T-helper 2 cell (primary cell): ENCODE results near the gene PLCZ1.
"Not testable (repeated sequence)": the region's sequence is repeated elsewhere in the genome, so short reads cannot be mapped to it uniquely, and the experiment has no call there.

Source experiments
- DNase-seq, 5 experiments: peaks; one replicate each; pipeline versions ENCODE4 v3.0.0 to v3.0.0-alpha.2; 2012 to 2022
- total RNA-seq, 2 donors: gene quantifications; one replicate each; lab custom pipeline; 2026; lab: John Stamatoyannopoulos, UW

Gene PLCZ1, protein sequence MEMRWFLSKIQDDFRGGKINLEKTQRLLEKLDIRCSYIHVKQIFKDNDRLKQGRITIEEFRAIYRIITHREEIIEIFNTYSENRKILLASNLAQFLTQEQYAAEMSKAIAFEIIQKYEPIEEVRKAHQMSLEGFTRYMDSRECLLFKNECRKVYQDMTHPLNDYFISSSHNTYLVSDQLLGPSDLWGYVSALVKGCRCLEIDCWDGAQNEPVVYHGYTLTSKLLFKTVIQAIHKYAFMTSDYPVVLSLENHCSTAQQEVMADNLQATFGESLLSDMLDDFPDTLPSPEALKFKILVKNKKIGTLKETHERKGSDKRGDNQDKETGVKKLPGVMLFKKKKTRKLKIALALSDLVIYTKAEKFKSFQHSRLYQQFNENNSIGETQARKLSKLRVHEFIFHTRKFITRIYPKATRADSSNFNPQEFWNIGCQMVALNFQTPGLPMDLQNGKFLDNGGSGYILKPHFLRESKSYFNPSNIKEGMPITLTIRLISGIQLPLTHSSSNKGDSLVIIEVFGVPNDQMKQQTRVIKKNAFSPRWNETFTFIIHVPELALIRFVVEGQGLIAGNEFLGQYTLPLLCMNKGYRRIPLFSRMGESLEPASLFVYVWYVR
- total RNA-seq, result 0 reads per million in 2 donors

DNA sequence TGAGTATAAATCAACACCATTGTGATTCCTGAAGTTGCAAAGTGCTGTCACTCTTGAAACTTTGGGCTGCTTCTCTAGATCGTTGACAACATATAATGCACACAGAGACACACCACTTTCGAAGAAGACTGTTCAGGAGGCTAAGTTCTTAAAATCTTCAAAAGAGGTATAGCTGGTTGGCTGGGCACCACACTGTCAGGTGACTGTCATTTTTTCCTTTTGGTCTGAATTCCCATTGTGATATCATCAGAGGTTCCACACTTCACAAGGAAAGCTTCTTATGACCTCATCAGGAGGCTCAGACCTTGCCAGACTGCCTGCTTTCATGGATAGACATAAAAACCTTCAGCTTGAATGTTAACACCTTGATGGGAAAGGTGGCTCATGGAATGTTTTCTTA is at the start of gene PLCZ1, which contains the start of gene CAPZA3:
PLCZ1 (minus strand) TSS at position 194 of the 400 bp plus-strand sequence. CDS start 641 bp downstream, outside the sequence.
CAPZA3 (plus strand) TSS at position 301 of the 400 bp plus-strand sequence. CDS start 150 bp downstream, outside the sequence.
- no peak for DNase-seq

DNA sequence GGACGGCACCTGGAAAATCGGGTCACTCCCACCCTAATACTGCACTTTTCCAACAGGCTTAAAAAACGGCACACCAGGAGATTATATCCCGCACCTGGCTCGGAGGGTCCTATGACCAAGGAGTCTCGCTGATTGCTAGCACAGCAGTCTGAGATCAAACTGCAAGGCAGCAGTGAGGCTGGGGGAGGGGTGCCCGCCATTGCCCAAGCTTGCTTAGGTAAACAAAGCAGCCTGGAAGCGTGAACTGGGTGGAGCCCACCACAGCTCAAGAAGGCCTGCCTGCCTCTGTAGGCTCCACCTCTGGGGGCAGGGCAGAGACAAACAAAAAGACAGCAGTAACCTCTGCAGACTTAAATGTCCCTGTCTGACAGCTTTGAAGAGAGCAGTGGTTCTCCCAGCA is 47.7 kb upstream of the PLCZ1 start:
- DNase-seq, result not testable (repeated sequence)

DNA sequence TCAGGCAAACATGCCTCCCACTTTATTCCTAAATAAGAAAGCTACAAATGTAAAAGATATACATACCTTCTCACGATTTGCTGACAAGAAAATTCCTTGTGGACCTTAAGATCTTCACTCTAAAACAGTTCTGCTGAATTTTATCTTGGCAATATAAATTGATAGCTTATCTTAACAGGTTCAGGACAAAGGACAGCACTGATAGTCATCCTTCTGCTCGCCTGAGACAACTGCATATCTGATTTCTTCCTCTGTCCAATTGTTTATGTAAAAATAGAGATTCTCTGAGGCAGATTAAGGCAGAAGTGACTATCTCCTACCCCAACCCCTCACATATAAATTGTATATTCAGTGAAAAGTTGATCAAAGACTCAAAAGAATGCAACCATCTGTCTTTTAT is 45.0 kb upstream of the PLCZ1 start:
- DNase-seq, result no peak

DNA sequence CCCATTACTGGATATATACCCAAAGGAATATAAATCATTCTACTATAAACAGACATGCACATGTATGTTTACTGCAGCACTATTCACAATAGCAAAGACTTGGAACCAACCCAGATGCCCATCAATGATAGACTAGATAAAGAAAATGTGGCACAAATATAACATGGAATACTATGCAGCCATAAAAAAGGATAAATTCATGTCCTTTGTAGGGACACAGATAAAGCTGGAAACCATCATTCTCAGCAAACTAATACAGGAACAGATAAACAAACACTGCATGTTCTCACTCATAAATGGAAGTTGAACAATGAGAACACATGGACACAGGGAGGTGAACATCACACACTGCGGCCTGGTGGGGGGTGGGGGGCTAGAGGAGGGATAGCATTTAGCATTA is 28.7 kb upstream of the PLCZ1 start:
- not testable (repeated sequence) for DNase-seq

DNA sequence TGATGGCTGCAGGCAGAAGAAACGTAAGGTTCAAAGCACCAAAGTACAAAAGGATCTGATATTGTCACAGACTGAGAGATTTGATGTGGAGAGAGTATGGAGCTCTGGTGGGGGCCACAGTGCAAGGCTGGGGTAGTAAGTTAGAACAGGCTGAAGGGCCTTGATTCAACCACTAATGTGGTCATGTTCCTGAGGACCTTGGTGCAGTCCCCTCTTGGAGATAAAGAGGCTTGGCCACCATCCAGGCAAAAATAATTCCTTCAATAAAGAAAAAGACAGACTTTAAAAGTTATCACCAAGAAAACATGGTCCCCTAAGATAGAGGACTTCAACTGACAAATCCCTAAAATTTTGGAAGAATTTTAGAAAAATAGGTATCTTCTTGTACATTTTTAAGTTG is 17.5 kb upstream of the PLCZ1 start:
- DNase-seq, result no peak

DNA sequence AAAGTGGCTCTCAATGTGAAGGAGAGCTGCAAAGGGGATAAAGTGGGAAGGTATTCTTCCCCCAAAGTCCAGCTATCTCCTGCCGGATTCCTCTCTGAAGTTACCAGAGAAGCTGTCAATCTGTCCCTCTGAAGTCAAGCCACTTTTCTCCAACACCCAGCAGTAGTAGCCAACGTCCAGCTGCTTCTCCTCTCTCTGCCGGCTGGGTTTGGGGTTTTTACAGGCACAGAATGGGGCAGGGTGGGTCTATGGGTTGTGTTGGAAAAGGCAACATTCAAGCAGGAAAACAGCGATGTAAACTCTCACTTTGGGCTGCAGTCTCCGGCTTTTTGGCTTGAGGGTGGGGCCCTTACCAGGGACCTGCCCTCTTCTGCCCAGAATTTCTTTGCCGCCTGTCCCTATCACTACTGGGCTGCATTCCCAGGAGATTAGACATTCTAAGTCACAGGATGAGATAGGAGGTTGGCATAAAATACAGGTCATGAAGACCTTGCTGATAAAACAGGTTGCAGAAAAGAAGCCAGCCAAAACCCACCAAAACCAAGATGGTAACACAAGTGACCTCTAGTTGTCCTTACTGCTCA is 16.4 kb upstream of the PLCZ1 start:
- DNase-seq, result no peak

DNA sequence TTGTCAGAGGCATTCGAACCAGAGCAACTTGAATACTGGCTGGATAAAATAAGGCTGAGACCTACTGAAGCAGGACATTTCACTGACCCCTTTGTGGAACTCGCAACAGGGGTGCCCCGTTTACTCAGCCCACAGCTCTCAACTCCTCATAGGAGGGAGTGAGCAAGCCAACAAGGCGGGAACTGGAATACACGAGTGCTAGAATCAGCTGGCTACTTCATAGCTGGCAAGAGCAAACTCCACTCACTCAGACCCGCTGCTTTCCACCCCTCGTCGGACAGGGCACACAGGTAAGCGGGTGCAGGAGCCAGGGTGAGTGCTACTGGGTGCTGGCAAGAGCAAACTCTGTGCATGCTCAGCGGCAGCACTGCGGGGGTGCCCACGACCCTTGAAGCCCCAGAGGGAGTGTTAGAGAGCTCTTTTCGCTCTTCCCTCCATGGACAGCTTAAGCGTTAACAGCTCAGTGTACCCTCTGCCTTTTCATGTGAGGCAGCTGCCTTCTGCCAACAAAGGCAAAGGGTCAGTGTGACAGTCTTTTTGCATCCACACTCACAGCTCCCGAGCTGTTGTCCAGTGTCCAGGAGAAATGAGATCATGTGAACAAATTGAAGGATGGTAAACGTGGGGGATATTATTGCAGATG is 15.8 kb upstream of the PLCZ1 start:
- DNase-seq, result no peak

DNA sequence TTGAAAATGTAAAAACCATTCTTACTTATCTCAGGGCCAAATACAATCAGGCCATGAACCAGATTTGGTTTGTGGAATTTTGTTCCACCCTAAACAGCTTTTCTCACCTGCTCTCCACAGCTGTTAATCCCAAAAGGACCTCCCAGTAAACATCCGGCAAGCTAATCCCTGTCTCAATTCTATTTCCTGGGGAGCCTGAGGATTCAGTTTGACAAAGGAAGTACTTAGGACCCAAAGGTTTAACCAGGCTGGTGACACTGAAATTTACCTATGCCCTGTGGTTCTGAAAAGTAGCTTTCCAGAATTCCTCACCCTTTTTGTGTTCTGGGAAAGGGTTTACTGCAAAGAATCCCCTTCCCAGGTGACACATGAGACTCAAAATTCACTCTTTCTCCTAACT is 15.1 kb upstream of the PLCZ1 start:
- no peak for DNase-seq

DNA sequence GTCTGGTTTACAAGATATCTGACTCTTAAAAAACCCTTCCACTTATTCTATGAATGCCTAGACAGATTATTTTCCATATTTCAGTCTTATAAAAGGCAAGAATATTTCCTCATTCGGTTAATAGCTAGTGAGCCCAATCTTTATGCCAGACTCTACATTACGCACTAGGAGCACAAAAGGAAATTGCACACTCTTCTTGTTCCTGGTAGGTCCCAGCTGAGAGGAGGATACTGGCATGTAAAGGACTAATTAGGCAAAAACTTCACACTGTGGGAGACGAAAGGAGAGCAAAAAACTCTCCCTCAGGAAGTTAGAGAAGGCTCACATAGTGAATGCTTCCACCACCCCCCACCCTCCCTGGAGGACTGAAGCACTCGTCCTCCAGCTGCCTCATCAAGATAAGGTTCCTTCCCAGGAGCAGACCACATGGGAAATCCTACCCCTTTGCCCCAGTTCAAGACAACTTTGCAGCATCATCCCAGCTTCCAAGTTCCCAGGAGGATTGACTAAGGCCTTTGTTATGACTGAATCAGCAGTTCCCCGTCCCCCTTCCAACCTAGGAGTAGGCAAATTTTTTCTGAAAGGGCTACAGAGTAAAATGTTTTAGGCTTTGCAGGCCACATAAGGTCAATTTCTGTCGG is 14.6 kb upstream of the PLCZ1 start:
- DNase-seq, result no peak

DNA sequence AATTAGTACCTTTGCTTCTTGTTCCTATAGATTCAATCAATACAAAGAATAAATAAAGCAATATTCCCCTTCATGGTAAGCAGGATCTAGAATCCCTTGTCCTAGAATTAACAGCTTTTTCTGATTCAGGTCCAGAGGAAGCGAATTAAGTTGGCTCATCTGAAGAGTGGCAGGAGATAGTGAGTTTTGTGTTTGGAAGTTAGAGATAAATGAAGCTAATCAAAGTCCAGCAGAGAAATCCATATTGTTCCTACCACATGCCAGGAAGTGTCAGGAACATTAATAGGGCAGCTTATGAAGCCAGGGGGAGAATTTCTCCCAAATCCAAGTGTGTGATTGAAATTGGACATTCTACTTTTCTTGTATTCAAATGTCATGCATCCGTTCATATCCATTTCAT is 14.1 kb upstream of the PLCZ1 start:
- DNase-seq, result no peak

DNA sequence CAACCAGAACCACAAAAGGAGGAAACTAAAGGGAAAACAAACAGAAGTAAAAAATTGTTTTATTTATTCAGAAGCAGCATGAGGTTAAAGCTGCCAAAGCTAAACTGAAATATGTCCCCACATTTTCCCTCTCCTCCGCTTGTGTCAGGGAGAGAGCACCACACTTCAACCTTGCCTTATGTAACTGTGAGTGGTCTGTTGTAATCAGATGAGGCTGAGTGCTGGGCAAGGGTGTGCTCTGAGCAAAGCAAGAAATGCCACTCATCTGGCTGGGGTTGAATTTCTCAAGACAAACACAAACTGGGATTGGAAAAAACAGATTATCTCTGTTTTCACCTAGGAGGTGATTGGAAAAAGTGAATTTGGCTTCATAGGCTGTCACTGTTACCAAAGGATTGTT is 12.3 kb upstream of the PLCZ1 start:
- no peak for DNase-seq

DNA sequence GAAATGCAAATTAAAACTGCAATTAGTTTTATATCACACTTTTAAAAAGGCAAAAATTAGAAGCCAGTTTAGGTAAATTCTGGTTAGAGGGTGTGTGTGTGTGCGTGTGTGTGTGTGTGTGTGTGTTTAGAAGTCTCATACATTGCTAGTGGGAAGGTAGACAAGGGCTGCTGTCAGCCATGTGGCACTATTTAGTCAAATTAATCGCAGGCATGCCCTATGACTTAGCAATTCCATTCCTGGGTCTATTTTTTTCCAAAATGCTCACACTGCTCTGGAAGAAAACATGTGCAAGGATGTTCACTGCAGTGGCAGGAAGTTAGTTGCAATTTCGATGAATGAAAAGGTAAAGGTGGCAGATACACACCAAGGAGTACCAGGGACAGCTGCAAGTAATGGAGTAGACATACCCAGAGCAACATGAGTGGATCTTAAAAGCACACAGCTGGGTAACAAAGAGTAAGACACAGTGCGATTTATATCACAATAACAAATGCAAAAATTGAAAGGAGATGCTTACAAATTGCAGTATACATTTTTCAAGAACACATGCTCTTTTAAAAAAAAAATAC is 11.7 kb upstream of the PLCZ1 start:
- no peak for DNase-seq

DNA sequence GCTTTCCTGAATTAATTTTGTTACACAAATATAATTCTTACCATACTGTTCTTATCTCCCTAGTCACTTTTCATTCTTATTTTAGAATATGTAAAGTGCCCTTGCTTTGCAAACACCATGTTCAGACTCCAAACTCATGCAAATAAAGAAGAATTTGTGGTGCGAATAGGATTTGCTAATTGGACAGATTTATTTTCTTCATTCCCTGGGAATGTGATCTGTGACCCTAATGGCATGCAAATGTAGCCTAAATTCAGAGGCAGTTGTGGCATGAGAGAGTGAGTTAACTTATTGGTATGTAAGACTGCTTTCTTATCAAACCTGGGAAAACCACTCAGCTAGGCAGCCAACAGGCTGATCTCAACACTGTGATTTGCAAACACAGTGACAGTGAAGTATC is 10.1 kb upstream of the PLCZ1 start:
- DNase-seq, result no peak

DNA sequence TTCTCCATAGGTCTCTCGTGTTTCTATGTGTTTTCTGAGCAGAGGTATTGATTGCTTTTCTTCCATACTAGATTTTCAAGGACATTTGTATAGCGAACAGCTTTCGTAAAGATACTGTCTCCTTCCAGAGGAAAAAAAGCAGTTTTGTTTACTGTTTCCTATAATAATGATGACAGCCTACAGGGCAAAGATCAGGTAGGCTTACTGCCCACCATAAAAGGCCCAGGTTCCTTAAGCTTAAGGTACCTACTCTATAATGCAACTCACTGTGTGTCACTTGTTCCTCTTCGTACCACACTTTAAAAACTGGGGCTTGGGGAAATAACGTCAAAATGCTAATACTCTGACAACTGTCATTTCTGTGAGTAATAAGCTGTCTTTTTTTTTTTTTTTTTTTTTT is 6.7 kb downstream of the PLCZ1 start:
- no peak for DNase-seq

DNA sequence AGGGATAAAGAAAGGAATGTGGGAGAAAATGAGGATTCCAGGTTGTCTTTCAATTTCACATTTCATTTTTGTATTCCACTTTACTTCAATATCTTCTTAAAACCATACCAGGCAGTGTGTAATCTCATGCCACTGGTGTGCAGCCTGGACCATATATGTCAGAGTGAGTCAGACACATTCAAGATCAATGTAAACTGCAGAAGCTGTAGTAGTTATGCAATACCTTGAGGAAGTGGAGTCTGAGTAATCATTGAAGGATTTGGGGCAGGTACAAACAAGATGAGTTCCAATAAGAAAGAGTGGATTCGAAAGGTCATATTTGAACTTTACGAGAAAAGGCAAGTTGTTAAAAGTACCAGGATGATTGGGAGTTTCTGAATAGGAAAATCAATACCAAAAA is 14.1 kb downstream of the PLCZ1 start:
- DNase-seq, result no peak

DNA sequence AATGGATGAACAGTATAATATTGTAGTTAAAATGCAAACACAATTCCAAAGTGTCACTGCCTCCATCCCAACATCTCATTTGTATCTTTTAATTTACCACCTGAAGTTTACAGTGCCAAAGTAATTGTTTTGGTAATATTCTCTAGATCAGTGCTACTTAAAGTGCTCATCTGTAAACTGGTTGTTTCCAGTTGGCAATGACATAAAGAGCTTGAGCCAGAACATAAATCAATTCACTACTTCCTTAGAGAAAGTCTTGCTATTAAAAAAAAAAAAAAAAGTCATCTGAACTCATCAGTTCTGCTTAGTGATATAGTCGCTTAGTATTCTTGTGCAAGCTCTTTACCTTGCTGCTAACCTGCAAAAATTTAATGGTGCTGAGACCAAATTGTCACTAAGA is 16.4 kb downstream of the PLCZ1 start:
- DNase-seq, result no peak

DNA sequence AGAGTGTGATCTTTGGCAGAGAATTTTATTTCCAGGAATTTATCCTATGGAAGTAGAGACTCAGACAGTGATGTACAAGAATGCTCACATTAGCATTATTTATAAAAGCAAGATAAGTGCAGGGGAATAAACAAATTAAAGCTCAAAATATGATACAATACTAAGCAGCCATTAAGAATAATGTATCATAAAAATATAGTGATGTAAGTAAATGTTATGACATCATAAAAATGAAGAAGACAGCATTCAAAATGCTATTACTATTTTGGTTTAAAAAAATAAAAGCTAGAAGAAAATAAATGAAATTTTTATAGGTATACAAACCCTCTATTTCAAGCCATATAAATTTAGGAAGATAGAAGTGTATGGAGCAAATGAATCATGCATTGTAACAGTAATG is 17.1 kb downstream of the PLCZ1 start:
- DNase-seq, result no peak

DNA sequence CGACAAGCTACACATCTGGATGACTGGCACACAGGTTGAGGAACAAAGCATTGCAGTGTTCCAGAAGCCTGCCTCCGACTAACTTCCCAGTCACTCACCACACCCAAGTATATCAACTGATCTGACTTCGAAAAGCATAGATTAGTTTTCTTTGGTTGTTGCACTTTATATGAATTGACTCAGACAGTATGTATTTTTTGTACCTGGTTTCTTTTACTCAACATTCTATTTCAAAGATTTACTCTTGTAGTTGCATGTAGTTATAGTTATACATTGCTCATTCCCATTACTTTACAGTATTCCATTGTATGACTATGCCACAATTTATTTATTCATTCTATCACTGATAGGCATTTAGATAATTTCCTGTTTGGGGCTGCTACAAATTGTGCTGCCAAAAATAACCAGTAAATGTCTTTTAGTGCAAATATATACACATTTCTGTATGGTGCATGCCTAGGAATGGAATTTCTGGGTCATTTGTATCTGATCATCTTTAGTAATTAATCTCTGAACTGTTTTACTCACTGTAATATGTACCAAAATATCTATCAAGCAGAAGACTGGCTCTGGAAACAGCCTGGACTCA is 17.8 kb downstream of the PLCZ1 start:
- no peak for DNase-seq

DNA sequence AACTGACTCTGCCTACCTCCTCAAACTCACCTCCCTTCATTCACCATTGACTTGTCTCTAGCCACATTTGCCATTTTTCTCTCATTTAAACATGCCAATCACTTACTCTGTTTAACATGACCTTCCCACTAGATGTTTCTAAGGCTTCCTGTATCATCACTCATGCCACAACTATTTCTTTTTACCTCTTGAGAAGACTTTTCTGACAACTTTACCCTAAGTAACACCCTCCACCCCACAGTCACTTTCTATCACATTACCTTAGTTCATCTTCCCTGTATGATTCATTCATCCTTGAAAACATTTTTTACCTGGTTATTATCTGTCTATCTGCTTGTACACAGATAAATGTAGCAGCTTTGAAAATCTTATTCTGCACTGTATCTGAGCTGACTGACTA is 19.4 kb downstream of the PLCZ1 start:
- DNase-seq, result no peak

DNA sequence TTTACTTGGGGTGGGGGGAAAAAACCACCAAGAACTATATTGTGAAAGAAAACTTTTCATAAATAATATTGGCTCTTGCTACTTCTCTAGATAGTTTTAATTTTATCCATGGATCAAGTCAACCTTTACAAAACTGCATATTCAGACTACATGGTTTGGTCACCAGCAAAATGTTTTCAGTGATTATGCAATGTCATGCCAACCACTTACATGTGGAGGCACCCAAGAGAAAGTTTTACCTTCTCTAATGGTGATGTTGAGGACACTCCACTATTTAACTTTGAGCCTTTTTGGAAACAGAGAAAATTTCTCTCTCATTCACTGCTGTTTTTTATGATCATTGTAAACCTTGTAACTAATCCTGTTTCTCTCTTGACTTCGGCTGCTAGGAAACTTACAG is 21.6 kb downstream of the PLCZ1 start:
- no peak for DNase-seq

DNA sequence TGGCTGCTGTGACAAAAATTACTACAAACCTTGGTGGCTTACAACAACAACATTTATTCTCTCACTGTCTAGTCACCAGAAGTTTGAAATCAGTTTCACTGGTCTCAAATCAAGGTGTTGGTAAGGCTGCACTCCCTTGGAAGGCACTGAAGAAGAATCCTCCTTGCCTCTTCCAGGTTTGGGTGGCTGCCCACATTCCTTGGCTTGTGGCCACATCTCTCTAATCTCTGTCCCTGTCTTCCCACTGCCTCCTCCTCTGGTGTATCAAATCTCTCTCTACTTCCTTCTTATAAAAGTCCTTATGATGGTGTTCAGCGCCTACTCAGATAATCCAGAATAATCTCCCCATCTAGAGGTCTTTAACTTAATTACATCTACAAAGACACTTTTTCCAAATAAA is 31.0 kb downstream of the PLCZ1 start:
- DNase-seq, result no peak

DNA sequence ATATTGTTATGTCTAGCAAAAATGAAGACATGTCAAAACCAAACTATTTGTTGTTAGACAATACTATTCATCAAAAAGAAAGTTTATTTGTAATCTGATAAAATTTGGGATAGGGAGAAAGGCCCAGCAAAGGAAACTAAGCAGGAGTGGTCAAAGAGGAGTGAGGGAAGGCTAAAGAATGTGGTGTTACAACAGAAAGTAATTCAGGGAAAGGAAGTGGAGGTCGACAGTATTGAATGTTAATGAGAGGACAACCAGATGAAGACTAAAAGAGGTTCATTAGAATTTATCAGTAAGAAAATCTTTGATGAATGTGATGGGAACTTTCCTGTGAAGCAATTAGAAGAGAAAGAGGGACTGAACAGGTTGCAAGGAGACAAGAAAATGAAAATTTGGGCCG is 33.9 kb downstream of the PLCZ1 start:
- DNase-seq, result no peak
